HG03378 (cell line): ENCODE measurements around the gene NOL7.

Source experiments
- ATAC-seq: cut with Tn5 transposase; IDR thresholded peaks from one replicate; pipeline ENCODE4 v1.9.1; 2021; ENCODE audit warnings: mild to moderate bottlenecking, moderate library complexity; ENCODE audit not compliant: unreplicated experiment

NOL7 gene

DNA sequence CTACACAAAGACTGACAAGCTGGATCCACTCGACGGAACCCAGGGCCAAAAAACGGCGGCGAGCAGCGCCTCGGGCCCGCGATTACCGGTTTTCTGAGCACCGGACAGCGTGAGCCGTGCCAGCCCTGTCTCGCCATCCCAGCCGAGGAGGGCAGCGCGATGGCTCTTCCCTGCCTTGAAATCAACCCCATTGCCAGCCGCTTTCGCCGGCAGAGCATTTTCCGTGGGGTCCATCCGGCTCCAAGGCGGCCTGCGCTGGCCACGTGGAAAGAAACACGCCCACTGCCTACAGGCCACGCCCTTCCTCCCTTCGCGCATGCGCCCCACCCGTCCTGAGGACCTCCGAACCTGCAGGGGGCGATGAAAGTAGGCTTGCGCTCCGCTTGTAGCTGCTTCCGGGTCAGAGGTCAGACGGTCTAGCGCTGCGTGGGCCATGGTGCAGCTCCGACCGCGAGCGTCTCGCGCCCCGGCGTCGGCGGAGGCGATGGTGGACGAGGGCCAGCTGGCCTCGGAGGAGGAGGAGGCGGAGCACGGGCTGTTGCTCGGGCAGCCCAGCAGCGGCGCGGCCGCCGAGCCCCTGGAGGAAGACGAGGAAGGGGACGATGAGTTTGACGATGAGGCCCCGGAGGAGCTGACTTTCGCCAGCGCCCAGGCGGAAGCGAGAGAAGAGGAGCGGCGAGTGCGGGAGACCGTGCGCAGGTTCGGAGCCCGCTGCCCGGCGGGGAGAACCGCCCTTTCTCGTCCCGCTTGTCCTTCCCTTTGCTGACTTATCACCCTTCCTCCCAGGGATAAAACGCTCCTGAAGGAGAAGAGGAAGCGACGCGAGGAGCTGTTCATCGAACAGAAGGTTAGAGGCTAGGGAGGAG lies at the start of gene NOL7:
Gene NOL7, plus strand, starts transcription at position 410 of the 866 bp plus-strand sequence. Its CDS starts 24 bp downstream, at position 434.
- peak; percentile 86 for ATAC-seq

DNA sequence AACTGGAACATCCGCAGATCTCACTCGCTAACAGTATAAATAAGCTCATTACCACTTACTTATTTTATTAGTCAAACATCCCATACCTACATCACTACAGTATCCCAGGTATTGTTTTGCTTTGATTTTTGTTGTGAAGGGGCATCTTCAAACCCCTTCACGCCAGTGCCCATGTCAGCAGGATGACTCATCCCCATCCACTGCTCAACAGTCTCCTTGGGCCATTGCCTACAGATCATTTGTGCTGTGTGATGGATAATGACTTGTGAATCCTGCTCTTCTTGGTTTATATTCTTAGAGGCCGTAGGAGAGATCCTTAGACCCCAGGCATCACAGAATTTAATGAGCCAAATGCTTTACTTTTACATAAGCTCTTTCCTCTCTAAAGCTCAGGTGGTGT lies 49.2 kb upstream of the NOL7 start:
- ATAC-seq: no peak

DNA sequence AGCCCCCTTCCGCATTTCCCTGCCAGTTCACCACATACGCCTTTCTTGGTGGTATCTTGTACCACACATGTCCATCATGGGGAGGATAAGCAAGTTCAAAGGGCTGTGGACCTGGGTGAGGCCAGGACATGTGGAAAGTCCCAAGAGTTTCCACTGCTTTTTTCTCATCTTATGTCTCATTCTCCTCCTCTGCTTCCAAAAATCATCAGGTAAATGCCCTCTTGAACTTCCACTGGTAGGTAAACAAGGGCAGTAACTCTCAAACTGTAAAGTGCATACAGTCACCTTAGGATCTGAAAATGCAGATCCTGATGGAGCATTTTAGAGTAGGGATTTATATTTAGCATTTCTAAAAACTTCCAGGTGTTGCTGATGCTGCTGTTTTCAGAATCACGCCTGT lies 48.6 kb upstream of the NOL7 start:
- no peak for ATAC-seq

DNA sequence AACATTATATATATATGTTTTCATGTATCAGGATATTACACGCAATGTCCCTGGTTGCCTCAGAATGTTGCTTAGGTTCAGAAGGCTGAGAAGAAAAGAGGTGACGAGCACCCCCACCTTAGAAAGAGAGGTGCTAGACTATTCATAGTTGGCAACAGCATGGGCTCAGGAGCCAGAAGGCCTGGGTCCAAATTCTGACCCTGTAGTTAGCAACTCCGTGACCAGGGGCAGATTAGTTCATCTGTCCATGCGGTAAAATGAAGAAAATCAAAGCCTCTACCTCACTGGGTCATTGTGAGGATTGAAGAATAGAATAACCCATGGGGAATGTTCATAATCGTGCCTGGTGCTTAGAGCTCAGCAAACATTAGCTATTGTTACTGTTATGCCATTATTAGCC lies 46.2 kb upstream of the NOL7 start:
- no peak for ATAC-seq

DNA sequence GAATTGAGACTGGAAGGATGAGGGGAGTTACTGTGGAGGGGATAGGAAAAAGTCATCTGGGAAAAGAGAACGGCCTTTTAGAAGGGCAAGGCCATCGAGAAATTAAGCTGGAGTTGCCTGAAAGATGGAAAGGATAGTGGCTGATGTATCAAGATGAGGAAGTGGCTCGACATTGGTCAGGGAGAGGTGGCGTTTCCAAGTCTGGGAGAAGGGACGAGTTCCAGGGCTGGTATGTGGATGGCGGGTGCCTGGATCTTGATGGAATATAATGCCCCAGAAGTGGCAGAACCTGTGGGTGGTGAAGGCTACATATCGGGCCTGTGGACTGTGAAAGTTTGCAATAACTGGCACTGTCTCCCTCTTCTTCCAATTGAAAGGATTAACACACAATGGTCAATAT lies 42.9 kb upstream of the NOL7 start:
- no peak for ATAC-seq

DNA sequence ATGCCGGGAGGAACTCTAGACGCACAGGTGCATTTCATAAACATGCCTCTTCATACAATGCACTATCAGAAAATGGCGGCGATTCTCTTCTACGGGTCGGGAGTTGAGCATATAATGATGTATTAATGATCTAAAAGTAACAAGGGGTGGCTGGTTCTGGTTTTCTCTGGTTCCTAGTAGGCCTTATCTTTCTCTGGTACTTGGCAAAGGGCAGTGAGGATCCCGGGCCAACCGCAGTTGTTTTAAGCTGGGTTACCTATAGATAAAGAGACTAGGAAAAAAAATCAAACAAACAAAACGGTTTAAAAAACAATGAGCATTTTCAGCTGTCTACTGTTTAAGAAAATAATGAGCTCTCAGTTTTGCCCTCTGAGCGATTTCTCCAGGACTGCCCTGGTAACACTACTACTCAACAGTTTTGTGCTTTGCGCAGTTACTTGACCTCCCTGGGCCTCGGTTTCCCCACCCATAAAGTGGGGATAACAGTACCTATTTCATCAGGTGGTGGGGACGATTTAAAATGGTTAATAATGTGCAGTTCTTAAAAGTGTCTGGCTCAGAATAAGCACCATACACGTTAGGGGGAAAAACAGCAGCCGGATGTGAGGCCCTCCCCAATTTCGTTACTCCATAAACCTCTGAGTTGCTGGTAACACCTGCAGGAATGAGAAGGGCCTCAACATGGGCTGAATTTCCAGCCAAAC lies 42.0 kb upstream of the NOL7 start:
- no peak for ATAC-seq

DNA sequence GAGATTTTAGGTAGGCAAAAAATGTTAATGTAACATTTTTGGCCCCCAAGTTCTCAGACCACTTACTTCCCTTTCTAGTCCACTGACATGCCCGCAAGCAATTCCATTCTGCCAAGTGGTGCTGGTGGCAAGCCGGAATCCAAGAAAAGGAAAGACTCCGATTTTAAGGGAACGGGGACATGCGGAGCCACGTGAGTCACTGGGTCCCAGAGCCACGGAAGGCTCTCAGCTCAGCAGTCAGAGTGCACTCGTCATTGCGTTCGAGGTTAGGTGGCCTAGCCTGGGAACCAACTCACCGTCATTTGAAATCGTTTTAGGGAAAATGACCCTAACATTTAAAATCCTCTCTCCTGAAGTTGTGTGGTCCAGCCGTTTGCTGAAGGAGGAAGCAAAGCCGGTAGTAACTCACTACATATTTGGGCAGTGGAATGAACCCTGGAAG lies 41.4 kb upstream of the NOL7 start:
- ATAC-seq: no peak

DNA sequence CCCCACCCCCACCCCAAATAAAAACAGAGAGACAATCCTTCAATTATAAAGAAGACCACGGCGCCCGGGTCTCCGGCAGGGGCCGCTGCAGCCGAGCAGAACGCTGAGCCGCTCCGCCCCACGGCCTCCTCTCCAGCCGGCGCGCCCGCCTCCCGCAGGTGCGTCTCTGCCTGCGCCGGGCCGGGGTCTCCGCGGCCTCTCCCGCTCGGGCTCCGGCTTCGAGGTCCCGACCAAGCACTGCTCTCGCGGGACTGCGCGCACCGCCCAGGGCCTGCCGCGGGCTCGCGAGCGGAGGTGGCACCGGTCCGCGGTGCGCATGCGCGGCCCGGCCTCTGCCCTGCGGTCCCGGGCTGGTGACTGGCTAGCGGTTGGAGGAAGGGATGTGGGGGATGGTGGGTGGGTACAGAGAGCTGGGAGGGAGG lies 41.0 kb upstream of the NOL7 start:
- ATAC-seq: peak; percentile 63

DNA sequence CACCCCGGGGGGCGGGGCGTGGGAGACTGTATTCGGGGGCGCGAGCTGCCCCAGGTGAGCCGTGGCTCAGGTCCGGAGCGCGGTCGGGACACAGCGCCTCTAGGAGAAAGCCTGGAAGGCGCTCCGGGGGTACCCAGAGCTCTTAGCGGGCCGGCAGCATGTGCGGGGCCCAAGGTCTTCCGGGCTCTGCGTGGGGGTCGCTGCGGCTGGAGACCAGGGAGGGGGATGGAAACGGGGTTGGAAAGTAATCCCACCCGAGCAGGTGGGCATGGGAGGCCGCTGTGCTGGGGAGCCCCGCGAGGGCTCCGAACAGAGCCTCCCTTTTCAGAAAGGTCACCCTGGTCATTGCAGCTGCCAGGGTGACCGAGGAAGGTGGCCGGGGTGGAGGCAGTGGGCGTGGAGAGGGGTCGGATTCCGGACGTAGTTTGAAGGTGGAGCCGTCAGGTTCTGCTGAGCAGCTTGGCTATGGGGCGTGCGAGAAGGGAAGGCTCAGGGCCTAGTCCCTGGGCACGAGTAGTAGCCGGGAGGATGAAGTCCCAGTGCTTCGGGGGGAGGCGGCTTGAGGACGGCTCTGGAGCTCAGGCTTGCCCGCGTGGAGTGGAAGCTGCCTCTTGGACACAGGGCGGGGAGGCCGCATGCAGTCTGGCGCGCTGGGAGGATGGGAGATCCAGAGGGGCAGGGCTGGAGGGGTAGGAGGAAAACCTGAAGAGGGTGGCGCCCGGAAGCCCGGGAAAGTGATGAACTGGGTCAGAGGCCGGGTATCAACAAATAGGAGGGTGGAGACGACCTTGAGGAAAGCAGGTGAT lies 40.4 kb upstream of the NOL7 start, which contains the start of gene SIRT5:
Gene SIRT5, plus strand, starts transcription at position 31 of the 806 bp plus-strand sequence. CDS start 9,510 bp downstream, outside the sequence.
- ATAC-seq: peak; percentile 49

DNA sequence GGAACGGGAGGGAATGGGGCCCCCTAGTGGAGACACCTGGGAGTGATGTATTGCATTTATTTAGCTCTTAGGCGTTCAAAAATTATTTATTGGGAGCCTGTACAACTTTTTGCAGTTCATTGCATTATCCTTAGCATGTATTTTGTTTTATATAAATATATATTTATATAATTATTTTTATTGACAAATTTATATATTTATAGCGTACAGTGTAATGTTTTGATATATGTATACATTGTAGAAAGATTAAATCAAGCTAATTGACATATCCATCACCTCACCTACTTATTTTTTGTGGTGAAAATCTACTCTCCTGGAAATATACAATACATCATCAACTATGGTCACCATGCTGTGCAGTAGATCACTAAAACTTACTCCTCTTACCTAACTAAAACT lies 39.8 kb upstream of the NOL7 start:
- no peak for ATAC-seq

DNA sequence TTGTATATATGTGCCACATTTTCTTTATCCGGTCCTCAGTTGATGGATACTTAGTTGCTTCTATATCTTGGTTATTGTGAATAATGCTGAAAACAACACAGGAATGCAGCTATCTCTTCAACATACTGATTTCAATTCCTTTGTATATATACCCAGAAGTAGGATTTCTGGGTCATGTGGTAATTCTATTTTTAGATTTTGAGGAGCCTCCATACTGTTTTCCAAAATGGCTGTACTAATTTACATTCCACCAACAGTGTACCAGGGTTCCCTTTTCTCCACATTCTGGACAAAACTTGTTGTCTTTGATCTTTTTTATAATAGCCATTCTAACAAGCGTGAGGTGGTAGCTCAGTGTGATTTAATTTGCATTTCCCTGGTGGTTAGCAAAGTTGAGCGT lies 39.1 kb upstream of the NOL7 start:
- ATAC-seq: no peak

DNA sequence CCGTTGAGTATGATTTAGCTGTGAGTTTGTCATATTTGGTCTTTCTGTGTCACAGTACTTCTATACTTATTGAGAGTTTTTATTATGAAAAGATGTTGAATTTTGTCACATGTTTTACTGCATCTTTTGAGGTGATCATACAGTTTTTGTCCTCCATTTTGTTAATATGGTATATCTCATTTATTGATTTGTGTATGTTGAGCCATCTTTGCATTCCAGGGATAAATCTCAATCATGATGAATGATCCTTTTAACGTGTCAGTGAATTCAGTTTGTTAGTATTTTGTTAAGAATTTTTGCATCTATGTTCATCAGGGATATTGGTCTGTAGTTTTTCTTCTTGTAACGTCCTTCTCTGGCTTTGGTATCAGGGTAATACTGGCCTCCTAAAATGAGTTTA lies 37.2 kb upstream of the NOL7 start:
- ATAC-seq: no peak

DNA sequence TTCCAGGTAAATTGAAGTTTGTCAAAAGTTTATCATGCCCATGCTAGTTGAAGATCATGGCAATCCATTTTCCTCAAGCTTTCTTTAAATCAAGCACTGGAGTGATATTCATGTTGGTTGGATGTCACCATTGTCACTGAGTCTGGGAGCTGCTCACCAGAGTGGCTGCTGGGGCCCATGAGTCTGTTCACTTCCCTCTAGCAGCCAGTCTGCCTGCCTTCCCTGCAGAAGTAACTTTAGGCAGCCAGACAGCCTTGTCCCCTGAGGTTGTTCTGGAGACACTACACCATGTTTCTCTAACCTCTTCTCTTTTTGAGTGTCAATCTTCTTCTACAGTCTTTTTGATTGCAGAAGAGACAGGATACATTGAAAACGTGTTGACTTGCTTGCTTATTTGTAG lies 35.2 kb upstream of the NOL7 start:
- ATAC-seq: no peak

DNA sequence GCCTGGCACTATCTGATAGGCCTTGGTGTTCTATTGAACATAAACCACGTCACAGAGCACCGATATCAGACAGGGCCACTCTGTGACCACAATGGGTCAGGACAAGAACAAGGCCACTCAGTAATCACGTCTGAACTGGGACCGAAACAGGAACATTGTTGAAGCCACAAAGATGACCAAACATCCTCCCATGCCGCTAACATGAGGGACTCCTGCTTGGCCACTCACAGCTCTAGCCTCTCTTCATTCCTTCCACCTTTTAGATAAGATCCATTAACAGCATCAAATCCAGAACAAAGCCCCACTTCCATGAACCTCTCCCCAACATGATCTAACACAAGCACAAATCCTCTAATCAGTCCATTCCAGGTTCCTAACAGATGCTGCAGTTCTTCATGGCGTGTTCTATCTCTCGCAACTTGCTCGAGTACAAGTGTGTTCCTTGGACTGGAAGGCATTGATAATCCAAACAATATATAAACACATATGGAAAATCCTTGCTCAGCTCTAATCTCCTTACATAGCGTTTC lies 33.4 kb upstream of the NOL7 start:
- ATAC-seq: no peak

DNA sequence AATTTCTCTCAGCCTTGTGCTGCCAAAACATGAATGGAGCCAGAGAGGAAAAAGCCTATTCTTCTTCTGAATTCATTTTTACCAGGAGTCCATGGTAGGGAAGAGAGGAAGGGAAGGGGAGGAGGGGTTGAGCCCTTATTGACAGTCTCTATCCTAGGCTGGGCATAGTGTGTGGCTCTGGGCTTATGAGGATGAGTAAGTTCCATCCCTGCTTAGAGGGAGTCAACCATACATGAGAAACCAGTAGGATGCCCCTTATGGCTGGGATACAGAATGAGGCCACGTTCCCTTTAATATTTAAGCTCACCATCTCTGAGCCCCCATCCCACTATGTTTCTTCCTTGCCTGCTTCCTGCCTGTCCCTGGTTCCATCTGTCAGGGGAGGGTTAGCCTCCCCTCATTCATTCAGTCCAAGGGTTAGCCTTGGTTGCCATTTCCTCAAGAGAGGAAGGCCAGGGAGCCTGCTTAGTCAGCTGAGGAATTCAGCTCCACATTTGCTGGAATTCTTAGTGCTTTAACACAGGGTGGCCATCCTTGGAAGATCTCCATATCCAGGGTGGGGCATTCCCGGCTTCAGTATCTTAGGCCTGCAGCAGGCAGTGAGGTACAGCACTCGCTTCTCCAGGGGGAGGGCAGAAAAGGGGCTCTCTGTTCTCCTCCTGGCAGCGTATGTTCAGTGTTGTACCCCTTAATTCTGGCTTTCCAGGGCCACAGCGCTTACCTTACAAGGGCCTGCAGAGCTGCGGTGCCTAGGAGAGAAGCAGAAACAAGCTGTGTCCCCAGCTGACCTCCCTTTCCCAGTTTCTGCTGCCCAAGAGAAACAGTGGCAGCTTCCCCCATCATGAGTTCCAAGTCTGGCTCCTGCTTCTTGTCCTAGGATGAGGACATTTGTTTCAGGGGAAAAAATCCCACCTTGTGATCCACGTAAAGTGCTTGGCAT lies 28.3 kb upstream of the NOL7 start:
- ATAC-seq: no peak

DNA sequence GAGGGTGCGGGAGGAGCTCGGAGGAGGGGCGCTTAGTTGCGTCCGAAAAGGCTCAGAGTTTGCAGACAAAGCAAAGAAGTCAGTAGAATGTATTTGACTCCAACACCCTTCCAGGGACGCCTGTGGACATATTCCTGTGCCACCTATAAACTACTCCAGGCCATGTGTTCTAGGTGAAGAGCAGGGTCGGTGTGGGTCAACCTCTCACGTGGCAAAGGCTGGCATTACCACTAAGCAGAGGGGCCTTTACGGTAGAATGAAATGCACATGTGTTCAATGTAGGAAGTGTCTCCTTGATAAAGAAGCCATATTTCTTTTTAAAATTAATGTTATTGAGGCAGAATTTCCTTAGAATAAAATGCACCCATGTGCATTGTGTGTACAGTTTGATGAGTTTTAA lies 25.3 kb upstream of the NOL7 start:
- no peak for ATAC-seq

DNA sequence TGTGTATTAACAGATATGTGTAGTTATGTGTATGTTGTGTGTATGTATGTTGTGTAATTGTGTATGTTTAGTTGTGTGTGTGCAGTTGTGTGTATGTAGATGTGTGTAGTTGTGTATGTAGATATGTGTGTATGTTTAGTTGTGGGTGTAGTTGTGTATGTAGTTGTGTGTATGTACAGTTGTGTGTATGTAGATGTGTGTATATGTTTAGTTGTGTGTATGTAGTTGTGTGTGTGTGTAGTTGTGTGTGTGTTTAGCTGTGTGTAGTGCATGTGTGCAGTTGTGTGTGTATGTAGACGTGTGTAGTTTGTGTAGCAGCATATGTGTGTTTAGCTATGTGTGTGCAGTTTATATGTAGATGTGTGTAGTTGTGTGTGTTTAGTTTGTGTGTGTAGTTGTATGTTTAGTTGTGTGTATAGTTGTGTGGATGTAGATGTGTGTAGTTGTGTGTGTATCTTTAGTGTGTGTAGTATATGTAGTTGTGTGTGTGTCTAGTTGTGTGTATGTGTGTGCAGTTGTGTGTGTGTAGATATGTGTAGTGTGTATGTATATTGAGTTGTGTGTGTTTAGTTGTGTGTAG lies 24.5 kb upstream of the NOL7 start:
- no peak for ATAC-seq

DNA sequence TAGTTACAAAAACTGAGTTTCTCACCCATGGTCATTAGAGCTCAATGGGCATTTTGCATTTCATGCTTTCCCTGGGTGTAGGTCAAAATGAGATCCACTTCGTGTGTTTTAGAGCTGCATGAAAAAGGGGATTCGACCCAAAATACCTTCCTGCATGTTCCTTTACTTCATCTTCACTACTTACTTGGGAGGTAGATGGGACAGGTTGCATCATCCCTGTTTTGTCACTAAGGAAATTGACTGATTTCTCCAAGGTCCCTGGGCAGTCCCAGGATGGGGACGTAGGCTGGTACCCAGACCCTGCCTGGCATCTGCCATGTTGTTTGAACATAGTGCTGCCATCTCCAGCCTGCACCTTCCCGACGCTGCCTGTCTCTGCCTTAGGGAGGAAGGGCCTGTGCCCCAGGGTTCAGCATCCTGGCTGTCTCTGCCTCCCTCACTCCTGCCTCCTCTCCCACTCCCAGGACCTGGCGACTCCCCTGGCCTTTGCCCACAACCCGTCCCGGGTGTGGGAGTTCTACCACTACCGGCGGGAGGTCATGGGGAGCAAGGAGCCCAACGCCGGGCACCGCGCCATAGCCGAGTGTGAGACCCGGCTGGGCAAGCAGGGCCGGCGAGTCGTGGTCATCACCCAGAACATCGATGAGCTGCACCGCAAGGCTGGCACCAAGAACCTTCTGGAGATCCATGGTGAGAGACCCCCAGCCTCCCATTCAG lies 23.8 kb upstream of the NOL7 start:
- ATAC-seq: no peak

DNA sequence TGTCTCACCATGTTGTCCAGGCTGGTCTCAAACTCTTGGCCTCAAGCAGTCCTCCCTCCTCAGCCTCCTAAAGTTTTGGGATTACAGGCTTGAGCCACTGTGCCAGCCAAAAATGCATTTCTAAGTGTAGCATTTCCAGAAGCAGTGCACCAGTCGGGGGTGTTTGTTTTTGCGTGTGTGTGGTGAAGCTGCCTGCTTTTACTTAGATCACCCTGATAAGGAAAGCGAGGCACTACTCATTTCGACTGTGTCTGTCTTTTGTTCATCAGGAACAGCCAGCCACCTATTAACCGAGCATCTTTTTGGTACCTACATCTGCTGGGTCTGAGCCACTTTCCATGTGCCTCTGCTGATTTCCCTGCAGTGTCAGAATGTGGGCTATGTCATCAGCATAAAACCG lies 22.0 kb upstream of the NOL7 start:
- ATAC-seq: no peak
